Brain microvascular endothelial cell (primary cell): ENCODE data around the gene IFNA17.

Source experiments
- DNase-seq: peaks from one replicate; pipeline ENCODE4 v3.0.0-alpha.2; 2020
- H3K27ac ChIP-seq: fragments of 250-450 bp; sonication (Bioruptor Pico); 2 replicates; pipeline ENCODE4 v1.5.1; 2020; ENCODE audit warnings: mild to moderate bottlenecking, moderate library complexity
- H3K27me3 ChIP-seq: fragments of 250-450 bp; sonication (Bioruptor Pico); replicated peaks from 2 replicates; pipeline ENCODE4 v1.5.1; 2020; ENCODE audit warnings: mild to moderate bottlenecking
- H3K36me3 ChIP-seq: fragments of 250-450 bp; sonication (Bioruptor Pico); replicated peaks from 2 replicates; pipeline ENCODE4 v1.5.1; 2020; ENCODE audit warnings: mild to moderate bottlenecking
- H3K4me3 ChIP-seq: 2 replicates; pipeline ENCODE4 v1.5.1; 2011; ENCODE audit warnings: low read depth, mild to moderate bottlenecking, control low read depth, low read length, moderate library complexity
- CTCF ChIP-seq: IDR thresholded peaks from 2 replicates; pipeline ENCODE4 v1.5.1; 2011; ENCODE audit warnings: low read depth, mild to moderate bottlenecking, moderate library complexity, low read length, control low read depth, inconsistent platforms; ENCODE audit errors: missing control alignments
- in situ Hi-C: cut with HindIII; loops from 2 replicates; pipeline ENCODE4 v1.10.0; 2017; ENCODE audit warnings: low sequenced_read_pairs, low pct_ligation_motif_present

Gene IFNA17

GRCh38 chr9:21228122-21228521 is at the start of gene IFNA17:
TSS of gene IFNA17 (minus strand) at chr9:21228222. CDS start at chr9:21228173, 49 bp downstream.
- DNase-seq, result no peak
- H3K36me3 ChIP-seq, result no peaks in the 10 kb centered on the region
- no peak within 1 kb of the TSS for H3K27ac ChIP-seq
- TF ChIP-seq CTCF, result no peak
- H3K27me3 ChIP-seq, result no peaks in the 10 kb centered on the region
- in situ Hi-C loops, result no loop called here
- H3K4me3 ChIP-seq, result no peak within 1 kb of the TSS

- TF ChIP-seq CTCF, result no peak
- Histone ChIP-seq H3K4me3 (no peak overlapping the region), H3K27ac (no peak overlapping the region), H3K36me3 (no peaks in the 10 kb centered on the region), H3K27me3 (no peaks in the 10 kb centered on the region)
- in situ Hi-C loops, result no loop called here
- no peak for DNase-seq
Measured at GRCh38 chr9:21268347-21268657, 40.3 kb upstream of the IFNA17 start.

GRCh38 chr9:21267485-21268346 is 39.7 kb upstream of the IFNA17 start:
- no peaks in the 10 kb centered on the region for H3K36me3 ChIP-seq
- DNase-seq, result no peak
- no peak overlapping the region for H3K4me3 ChIP-seq
- no peak overlapping the region for H3K27ac ChIP-seq
- in situ Hi-C loops, result no loop called here
- no peaks in the 10 kb centered on the region for H3K27me3 ChIP-seq
- no peak for TF ChIP-seq CTCF

- no peaks in the 10 kb centered on the region for H3K27me3 ChIP-seq
Measured at GRCh38 chr9:21266733-21267484, 38.9 kb upstream of the IFNA17 start.

GRCh38 chr9:21265421-21266189 is 37.6 kb upstream of the IFNA17 start:
- Histone ChIP-seq H3K27ac (no peak overlapping the region), H3K4me3 (no peak overlapping the region), H3K36me3 (no peaks in the 10 kb centered on the region), H3K27me3 (no peaks in the 10 kb centered on the region)
- DNase-seq, result no peak
- no peak for TF ChIP-seq CTCF
- in situ Hi-C loops, result no loop called here

More at GRCh38 chr9:21266733-21267484, 38.9 kb upstream of the IFNA17 start:
- in situ Hi-C loops, result no loop called here
- Histone ChIP-seq H3K27ac (no peak overlapping the region), H3K4me3 (no peak overlapping the region), H3K36me3 (no peaks in the 10 kb centered on the region)
- no peak for DNase-seq
- no peak for TF ChIP-seq CTCF
